GM23248 (cell line): ENCODE results near the gene PRDM12.
A peak's percentile ranks its signal among the peaks of the same experiment; 100 is the strongest.

ENCODE experiments used
- EZH2 ChIP-seq: fragments of 200-600 bp; sonication (generic); IDR thresholded peaks from 2 replicates; pipeline ENCODE4 v1.6.1; 2018; ENCODE audit warnings: antibody characterized with exemption, mild to moderate bottlenecking; ENCODE audit not compliant: insufficient read depth, poor library complexity, severe bottlenecking
- EZH2phosphoT487 ChIP-seq: fragments of 200-600 bp; sonication (generic); IDR thresholded peaks from 2 replicates; pipeline ENCODE4 v1.6.1; 2018; ENCODE audit warnings: antibody characterized with exemption, moderate library complexity, mild to moderate bottlenecking, low read depth; ENCODE audit not compliant: insufficient read depth

- peak; percentile 76; the same call in 1 of the 2 replicates for TF ChIP-seq EZH2phosphoT487
- TF ChIP-seq EZH2 = peak; percentile 93
These were observed 3.5 kb upstream of the PRDM12 start for GRCh38 chr9:130660683-130661450.
